Dendritic cell treated with granulocyte-macrophage colony-stimulating factor and Interleukin-4, amounts not matched to agents 40 ng/mL and 50 ng/mL, for 4 days (primary cell): ENCODE results near the gene TES.

Source experiments
- H3K27ac Mint-ChIP-seq: one replicate; pipeline ENCODE4 v1.8.0; 2022; ENCODE audit warnings: mild to moderate bottlenecking, mixed read lengths
- H3K27me3 Mint-ChIP-seq: one replicate; pipeline ENCODE4 v1.8.0; 2022; ENCODE audit warnings: mild to moderate bottlenecking, mixed read lengths
- H3K36me3 Mint-ChIP-seq: one replicate; pipeline ENCODE4 v1.8.0; 2022; ENCODE audit warnings: low read depth, mixed read lengths
- H3K4me1 Mint-ChIP-seq: one replicate; pipeline ENCODE4 v1.8.0; 2022; ENCODE audit warnings: low read depth, mixed read lengths
- H3K4me3 Mint-ChIP-seq: one replicate; pipeline ENCODE4 v1.8.0; 2022; ENCODE audit warnings: mild to moderate bottlenecking, moderate library complexity, mixed read lengths
- H3K9me3 Mint-ChIP-seq: one replicate; pipeline ENCODE4 v1.8.0; 2022; ENCODE audit warnings: mixed read lengths
- intact Hi-C: fragments of 100-400 bp; cut with micrococcal nuclease; formaldehyde crosslinking; loops from one replicate; pipeline ENCODE4 v1.15.0; 2022

Gene TES

DNA sequence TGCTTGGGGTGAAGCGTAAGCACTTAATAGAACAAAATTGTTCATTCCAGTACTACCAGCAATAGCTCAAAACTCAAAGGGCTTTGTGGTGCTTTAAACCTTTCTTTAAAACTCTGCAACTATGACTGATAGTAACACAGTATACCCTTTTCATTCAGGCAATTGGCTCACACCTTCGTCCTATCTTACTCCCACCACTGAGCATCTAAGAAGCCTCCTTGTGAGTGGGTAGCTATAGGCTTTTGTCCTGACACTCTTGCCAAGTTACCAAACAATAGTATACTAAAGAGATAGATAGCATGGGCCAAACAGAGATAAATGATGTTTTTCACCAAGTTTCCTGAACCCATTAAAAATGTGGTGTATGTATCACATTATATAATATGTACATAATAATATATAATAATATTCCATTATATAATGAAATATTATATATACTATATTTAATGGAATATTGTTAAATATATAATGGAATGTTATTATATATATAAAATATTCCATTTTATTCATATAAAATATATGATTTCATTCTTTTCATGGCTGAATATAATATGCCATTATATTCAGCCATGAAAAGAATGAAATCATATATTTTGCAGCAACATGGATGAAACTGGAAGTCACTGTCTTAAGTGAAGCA is 96.2 kb downstream of the TES start:
- Mint-ChIP-seq H3K36me3 (no peaks in the 10 kb centered on the region), H3K4me3 (no peak overlapping the region), H3K9me3 (no peaks in the 10 kb centered on the region), H3K4me1 (no peaks in the 10 kb centered on the region), H3K27ac (no peak overlapping the region), H3K27me3 (no peaks in the 10 kb centered on the region)
- intact Hi-C loops: no loop called here

DNA sequence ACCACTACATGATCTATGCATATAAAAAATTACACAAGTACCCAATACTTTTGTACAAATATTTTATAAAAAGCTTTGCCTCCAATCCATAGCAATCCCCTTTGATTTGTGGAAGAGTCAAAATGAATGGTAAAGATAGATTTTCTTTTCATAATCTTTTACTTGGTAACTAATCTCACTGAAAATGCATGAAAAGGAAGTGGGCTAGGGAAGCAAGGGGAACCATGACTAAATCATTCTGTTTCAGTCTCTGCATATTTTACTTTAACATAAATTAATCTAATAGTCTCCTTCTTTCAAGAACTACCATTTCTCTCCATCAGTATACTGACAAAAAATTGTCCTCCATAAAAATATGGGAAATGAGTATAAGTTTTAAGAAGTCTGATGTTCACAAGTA is 96.9 kb downstream of the TES start:
- intact Hi-C loops: no loop called here
- Mint-ChIP-seq H3K27me3 (no peaks in the 10 kb centered on the region), H3K36me3 (no peaks in the 10 kb centered on the region), H3K9me3 (no peaks in the 10 kb centered on the region), H3K4me3 (no peak overlapping the region), H3K4me1 (no peaks in the 10 kb centered on the region), H3K27ac (no peak overlapping the region)
